Stimulated activated CD4-positive, alpha-beta T cell treated with anti-CD3 and anti-CD28 coated beads, TNF-alpha, amount 100 ng/mL, for 1 hour (primary cell): ENCODE results near the gene BCAM.
"Not testable (repeated sequence)": the region's sequence is repeated elsewhere in the genome, so short reads cannot be mapped to it uniquely, and the experiment has no call there.

Experiments
- DNase-seq, 3 donors: peaks; one replicate each; pipeline ENCODE4 v3.0.0-alpha.2; 2020; ENCODE audit warnings: low read depth in 3 of 3, low spot score in 1 of 3

Gene BCAM

DNA sequence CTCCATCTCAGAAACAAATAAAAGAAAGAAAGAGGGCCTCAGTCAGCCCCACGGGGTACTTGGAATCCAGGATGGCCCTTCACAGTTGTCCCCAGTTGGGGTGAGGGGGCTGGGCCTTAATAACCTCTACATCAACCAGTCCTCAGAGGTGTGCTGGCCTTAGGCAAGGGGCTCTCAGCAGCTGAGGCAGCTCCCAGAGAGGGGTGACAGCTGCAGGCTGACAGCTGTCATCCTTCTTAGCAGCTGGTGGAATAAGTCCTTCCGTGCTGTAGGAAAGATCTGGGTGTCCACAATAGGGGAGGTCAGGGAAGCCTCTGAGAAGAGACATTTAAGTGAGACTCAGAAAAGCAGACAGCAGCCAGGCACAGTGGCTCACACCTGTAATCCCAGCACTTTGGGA is 7.4 kb downstream of the BCAM start:
- no peak for DNase-seq

DNA sequence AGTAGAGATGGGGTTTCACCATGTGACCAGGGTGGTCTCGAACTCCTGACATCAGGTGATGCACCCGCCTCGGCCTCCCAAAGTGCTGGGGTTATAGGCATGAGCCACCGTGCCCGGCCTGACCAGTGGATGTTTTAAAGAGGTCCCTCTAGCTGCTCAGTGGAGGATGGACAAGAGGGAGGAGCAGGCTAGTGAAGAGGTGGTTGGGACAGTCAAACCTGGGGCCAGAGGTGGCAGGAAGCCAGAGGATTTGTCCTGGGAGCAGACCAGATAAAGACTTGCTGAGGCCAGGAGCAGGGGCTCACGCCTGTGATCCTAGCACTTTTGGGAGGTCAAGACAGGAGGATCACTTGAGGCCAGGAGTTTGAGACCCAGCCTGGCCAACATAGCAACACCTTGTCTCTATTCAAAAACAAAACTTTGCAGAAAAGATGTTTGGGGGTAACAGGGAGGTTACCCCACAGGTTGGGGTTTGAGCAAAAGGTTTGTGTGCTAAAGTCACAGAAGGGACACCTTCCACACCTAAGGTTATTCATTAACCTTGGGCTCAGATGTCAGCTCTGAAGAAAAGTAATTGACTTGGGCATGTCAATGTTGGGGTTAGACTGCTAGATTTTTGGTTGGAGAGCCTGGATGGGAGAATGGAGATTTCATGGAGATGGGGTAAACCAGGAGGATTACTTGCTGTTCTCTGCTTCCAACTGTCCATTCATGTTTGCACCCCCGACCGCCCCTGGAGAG is 9.0 kb downstream of the BCAM start:
- DNase-seq, result no peak

DNA sequence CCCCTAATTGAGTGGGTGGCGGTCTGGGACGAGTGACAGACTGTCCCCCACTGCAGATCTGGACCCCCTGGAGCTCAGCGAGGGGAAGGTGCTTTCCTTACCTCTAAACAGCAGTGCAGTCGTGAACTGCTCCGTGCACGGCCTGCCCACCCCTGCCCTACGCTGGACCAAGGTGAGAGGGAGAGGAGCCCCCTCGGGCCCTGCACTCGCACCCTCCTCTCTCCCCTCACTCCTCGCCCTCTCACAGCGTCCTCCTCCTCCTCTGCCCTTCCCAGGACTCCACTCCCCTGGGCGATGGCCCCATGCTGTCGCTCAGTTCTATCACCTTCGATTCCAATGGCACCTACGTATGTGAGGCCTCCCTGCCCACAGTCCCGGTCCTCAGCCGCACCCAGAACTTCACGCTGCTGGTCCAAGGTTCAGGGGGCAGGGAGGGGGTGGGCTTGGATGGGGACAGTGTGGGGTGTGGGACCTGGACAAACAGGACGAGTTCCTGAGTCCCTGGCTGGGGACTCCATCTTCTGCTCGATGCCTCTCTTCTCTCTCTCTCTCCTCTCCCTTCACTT is 9.6 kb downstream of the BCAM start:
- DNase-seq, result no peak

DNA sequence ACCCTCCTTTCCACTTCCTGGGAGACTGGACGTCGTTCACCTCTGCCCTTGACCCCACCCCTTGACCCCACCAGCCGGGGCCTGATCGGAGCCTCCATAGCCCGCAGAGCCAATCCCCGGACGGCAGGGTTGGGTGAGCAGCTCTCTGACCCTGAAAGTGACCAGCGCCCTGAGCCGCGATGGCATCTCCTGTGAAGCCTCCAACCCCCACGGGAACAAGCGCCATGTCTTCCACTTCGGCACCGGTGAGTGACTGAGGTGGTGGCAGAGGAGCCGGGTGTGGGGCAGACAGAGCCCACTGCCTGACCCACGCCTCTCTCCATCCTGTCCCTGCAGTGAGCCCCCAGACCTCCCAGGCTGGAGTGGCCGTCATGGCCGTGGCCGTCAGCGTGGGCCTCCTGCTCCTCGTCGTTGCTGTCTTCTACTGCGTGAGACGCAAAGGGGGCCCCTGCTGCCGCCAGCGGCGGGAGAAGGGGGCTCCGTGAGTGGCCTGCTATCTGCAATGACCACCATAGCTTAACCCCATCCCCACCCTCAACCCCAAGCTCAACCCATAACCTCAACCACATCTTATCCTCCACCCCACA is 10.4 kb downstream of the BCAM start:
- no peak for DNase-seq

DNA sequence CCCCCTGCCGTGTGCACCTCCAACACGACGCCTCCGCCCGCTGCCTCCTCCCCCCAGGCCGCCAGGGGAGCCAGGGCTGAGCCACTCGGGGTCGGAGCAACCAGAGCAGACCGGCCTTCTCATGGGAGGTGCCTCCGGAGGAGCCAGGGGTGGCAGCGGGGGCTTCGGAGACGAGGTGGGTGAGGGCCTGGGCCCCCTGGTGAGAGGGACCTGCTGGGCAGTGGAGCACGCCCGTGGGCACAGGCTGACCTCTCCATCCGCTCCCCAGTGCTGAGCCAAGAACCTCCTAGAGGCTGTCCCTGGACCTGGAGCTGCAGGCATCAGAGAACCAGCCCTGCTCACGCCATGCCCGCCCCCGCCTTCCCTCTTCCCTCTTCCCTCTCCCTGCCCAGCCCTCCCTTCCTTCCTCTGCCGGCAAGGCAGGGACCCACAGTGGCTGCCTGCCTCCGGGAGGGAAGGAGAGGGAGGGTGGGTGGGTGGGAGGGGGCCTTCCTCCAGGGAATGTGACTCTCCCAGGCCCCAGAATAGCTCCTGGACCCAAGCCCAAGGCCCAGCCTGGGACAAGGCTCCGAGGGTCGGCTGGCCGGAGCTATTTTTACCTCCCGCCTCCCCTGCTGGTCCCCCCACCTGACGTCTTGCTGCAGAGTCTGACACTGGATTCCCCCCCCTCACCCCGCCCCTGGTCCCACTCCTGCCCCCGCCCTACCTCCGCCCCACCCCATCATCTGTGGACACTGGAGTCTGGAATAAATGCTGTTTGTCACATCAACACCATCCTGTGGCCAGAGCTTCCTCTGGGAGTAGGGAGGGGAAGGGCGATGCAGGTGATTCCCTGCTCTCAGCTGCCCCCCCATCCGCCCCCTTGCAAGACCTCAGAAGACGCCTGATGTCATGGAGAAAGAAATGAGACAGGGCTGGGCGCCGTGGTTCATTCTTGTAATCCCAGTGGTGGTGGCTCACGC is 12.0 kb downstream of the BCAM start:
- no peak for DNase-seq

DNA sequence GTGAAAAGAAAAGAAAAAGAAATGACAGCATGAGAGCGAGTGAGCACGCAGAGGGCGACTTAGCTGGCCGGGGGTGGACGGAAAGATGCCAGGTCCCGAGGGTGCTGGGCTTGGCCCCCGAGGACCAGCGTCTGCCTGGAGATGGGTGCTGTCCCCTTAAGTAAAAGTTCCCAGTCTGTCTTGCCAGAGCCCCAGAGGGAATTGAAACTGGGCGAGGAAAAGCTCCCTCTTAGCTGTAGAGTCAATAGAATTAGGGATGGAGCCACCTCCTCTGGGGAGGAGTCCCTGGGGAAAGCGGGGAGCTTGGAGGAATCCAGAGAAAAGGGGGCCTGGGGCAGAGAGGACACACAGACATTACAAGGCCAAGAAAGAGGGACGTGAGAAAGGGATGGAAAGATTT is 13.3 kb downstream of the BCAM start:
- DNase-seq, result no peak

DNA sequence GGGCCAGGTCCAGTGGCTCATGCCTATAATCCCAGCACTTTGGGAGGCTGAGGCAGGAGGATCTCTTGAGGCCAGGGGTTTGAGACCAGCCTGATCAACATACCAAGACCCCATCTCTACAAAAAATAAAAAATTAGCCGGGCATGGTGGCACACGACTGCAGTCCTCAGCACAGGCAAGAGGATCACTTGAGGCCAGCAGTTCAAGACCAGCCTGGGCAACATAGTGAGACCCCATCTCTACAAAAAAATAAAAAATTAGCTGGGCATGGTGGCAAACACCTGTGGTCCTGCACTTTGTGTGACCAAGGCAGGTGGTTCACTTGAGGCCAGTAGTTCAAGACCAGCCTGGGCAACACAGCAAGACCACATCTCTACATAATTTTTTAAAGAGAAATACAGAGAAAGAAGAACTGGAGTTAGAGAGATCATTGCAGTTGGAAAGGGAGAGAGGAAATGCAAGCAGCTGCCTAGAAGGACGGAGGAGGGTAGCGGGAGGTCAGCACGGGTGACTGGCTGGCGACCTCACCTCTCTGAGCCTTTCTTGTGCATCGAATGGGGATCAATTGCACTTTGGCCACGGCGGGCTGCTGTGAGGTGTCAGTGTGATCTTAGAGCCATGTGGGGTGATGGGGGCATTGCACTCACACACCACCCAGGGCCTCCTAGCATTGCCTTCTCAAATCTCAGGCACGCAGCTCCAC is 13.9 kb downstream of the BCAM start:
- no peak for DNase-seq

DNA sequence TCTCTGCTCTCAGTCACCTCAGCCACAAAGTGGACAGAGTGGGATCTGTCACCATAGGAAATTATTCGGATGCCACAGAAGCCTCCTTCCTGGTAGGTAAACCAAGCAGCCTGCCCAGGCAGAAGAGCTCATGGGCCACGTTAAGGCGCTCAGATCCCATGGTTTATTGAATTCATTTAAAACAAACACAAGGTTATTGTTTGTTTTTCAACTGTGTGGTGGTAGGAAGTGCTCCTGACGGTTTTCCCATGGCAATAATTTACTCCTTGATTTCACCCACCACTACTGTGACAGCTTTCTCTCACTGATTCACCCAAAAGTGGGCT is 14.4 kb downstream of the BCAM start:
- DNase-seq, result no peak

DNA sequence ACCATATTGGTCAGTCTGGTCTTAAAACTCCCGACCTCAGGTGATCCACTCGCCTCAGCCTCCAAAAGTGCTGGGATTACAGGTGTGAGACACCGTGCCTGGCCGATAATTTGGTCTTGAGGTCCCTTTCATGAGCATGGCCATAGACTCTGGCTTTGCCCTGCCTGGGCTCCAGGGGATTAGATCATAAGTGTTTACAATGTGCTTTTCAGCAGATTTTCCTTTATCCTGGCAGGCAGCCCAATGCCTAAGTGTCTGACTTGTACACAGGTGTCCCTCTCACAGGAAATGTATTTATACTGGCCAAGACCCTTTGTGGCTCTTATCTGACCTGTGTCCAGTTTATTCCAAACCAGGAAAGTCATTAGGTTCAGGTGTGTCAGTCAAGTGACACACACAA is 15.9 kb downstream of the BCAM start:
- DNase-seq, result no peak

DNA sequence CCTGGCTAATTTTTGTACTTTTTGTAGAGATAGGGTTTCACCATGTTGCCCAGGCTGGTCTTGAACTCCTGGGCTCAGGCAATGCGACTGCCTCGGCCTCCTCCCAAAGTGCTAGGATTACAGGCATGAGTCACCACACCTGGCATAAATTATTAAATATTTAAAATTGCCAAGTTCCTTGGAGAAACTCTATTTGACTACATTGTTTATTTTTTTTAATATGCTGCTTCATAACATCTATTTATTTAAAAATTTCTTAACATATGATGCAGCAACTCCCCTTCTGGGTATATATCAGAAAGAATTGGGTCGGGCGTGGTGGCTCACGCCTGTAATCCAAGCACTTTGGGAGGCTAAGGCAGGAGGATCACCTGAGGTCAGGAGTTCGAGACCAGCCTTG is 24.0 kb downstream of the BCAM start:
- not testable (repeated sequence) for DNase-seq

DNA sequence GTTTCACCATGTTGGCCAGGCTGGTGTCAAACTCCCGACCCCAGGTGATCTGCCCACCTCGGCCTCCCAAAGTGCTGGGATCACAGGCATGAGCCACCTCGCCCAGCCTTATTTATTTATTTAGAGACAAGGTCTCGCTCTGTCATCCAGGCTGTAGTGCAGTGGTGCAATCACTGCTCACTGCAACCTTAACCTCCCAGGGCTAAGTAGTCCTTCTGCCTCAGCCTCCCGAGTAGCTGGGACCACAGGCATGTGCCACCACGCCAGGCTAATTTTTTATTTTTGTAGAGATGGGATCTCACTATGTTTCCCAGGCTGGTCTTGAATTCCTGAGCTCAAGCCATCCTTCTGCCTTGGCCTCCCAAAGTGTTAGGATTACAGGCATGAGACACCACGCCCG is 25.5 kb downstream of the BCAM start:
- not testable (repeated sequence) for DNase-seq

DNA sequence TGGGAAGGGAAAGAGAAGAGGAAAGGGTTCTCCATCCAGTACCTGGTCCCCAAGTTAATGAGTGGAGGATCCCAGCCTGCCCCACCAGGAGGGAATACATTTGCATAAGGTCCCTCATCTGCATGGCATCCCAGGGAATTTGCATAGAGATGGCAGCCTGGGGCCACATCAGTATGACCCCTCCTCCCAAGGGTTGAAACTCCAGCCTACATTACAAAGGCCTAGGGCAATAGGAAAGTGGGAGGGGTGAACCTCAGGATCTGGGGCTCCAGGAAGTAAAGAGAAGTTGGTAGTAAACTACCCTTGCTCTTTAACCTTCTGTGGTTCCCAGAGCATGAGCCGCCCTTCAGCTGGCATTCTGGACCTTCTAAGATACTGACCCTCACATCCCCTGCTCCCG is 30.4 kb downstream of the BCAM start:
- no peak for DNase-seq

DNA sequence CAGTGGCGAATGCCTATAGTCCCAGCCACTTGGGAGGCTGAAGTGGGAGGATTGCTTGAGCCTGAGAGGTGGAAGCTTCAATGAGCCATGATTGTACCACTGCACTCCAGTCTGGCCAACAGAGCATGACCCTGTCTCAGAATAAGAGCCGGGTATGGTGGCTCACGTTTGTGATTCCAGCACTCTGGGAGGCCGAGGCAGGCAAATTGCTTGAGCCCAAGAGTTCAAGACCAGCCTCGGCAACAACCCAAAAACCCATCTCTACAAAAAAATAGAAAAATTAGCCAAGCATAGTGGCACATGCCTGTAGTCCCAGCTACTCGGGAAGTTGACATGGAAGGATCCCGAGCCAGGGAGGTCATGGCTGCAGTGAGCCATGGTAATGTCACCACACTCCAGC is 31.9 kb downstream of the BCAM start:
- DNase-seq, result no peak

DNA sequence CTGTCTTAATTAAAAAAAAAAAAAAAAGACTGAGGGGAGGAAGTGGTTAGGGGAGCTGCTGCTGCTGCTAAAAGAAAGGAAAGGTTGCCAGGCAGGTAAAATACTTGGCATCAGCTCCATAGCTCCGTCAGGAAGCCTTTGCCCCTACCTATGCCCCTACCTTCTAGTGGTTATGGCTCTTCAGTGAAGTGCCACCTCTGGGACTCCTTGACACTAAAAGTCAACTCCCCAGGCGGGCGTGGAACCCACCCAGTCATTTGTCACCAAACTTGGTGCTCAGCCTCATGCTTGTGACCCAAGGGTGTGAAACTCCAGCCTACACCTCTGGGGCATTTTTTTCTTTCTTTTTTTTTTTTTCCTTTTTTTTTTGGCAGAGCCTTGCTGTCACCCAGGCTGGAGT is 32.3 kb downstream of the BCAM start:
- no peak for DNase-seq

DNA sequence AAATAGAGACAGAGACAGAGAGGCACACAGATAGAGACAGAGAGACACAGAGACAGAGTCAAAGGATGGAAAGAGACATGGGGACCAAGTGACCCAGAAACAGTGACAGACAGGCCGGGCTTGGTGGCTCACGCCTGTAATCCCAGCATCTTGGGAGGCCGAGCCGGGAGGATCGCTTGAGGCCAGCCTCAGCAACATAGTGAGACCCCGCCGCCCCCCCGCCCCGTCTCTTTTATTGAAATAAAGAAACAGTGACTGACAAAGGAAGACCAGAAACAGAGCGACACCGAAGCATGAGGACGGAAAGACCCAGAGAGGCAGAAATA is 36.3 kb downstream of the BCAM start:
- DNase-seq, result no peak

DNA sequence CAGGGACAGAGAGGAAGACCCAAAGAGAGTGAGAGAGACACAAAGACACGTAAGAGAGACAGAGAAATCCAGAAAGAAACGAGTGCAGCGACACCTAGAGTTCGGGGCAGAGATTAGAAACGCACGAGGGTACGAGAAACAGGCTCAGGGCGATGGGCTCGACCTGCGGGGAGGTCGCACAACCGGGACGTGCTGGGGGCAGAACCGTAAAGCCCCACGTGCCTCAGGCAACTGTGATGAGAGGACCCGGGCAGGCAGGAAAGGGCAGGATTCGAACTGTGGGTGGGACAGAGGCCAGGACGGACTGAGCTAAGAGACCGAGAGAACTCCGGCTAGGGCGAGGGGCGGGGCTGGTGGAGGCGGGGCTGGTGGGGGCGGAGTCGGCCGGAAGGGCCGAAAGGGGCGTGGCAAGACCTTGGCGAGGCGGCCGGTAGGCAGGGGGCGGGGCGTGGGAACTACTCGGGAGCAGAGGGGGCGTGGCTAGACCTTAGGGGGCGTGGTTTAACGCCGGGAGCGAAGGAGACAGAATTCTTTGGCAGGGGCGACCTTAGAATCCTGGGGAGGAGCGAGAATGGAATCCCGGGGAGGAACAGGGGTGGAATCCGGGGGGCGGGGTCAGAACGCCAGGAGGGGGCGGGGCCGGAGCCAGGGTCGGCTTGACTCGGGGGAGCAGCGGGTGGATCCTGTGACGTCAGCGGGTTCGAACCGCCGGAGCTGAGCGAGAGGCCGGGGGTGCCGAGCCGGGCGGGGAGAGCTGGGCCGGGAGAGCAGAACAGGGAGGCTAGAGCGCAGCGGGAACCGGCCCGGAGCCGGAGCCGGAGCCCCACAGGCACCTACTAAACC is 36.9 kb downstream of the BCAM start, which contains the start of gene NECTIN2:
TSS of gene NECTIN2 (plus strand) at position 686 of the 843 bp plus-strand sequence. CDS start 229 bp downstream, outside the sequence.
- DNase-seq, result peak; percentile 29 to 78 (median 39)

DNA sequence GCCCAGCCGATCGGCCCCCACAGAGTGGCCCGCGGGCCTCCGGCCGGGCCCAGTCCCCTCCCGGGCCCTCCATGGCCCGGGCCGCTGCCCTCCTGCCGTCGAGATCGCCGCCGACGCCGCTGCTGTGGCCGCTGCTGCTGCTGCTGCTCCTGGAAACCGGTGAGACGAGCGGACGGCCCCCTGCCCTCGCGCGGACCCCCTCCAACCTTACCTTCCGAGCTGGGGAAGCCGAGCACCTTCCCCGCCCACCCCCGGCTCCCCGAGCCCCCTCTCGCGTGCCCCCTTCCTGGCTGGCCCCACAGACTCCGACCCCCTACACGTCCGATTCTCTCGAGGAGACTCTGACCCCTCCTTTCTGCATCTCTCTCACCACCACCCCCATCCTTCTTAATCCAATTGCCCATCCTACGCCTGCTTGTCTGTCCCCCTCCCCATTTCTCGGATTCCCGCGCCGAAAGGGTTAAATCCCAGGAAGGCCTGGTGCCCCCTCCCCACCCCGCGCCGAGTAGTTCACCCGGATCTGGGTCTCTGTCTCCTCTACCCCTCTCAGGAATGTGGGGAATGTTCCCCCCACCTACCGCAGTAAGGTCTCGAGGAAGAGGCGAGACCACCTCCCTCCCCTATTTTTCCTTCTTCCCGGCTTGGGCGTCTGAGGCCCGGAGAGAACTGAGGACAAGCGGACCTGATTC is 37.7 kb downstream of the BCAM start:
- no peak for DNase-seq

DNA sequence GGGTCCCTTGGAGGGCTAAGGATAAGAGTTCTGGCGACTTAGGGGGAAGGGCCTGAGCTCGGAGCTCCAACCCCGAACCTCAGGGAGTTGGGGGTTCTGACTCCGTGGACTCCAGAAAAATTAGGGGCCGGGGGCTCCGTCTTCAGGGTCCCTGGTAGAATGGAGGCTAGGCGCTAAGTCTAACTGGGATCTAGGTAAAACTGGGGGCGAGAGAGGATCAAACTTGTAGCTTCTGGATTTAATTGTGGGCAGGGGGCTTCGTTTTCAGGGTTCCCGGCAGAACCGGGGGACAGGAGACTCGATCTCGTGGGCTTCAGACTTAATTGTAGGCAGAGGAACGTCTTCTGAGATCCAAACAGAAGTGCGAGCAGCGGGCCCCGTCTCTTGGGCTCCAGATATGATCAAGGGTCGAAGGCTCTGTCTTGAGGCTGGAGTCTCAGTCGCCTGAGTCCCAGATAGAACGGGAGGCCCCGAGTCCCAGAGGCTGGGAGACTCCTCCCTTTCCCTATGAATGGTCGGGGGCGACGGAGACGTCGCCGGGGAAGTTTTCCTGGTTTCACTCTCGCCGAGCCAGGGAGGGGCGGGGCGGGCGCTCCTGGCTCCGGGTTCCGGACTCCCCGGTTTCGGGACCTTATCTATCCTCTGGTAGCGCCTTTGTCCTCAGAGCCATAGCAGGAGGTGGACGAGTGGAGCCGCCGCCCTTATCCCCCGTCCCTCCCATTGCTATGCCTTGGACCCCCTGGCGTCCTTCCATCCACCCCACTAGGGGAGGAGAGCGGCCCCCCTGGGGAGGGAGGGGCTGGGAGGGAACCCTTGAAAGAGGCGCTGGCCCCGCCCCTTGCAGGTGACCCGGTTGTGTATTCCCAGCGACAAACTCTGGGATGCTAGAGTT is 38.5 kb downstream of the BCAM start:
- no peak for DNase-seq
